Endothelial cell of umbilical vein (primary cell): ENCODE data around the gene ARHGEF7.

Source experiments
- CTCF ChIP-seq, 2 donors: IDR thresholded peaks; 1 replicate in 1 of 2; 2 replicates in 1 of 2; pipeline ENCODE4 v1.5.1; 2011; ENCODE audit warnings: low read length in 2 of 2, mild to moderate bottlenecking in 2 of 2, moderate library complexity in 2 of 2, control low read depth in 1 of 2, inconsistent platforms in 1 of 2, low read depth in 1 of 2; ENCODE audit not compliant: insufficient read depth in 1 of 2; ENCODE audit errors: extremely low read depth in 1 of 2
- EZH2 ChIP-seq: IDR thresholded peaks from 2 replicates; pipeline ENCODE4 v1.6.1; 2012; ENCODE audit warnings: borderline replicate concordance, low read depth, mild to moderate bottlenecking, moderate library complexity, low read length, inconsistent platforms; ENCODE audit not compliant: severe bottlenecking
- JUN ChIP-seq: IDR thresholded peaks from 2 replicates; pipeline ENCODE4 v1.6.1; 2011; ENCODE audit warnings: borderline replicate concordance, low read depth; ENCODE audit not compliant: insufficient read length, insufficient read depth
- POLR2A ChIP-seq: IDR thresholded peaks from 2 replicates; pipeline ENCODE4 v1.6.1; 2012; ENCODE audit warnings: low read depth, mild to moderate bottlenecking, control low read depth, low read length
- TF ChIP-seq, protein P1 (sequence below): IDR thresholded peaks from 2 replicates; pipeline ENCODE4 v1.6.1; 2011; ENCODE audit not compliant: insufficient read depth, insufficient read length

GRCh38 chr13:111117289-111117688, 2.2 kb downstream of the ARHGEF7 start:
- no peak for TF ChIP-seq POLR2A
- no peak for TF ChIP-seq CTCF (IDR thresholded peaks at IDR 0.05; ENCODE audit: extremely low read depth in 1 of 2, insufficient read depth in 1 of 2, low read depth in 1 of 2, low read length in 2 of 2)
- TF ChIP-seq EZH2: no peak
- TF ChIP-seq, protein P1, sequence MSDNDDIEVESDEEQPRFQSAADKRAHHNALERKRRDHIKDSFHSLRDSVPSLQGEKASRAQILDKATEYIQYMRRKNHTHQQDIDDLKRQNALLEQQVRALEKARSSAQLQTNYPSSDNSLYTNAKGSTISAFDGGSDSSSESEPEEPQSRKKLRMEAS: no peak
- TF ChIP-seq JUN: no peak
